RWPE2 (cell line): ENCODE data around the gene C11orf24.

Experiments
- ATAC-seq: fragments of 200-7000 bp; cut with Tn5 transposase; 3 replicates; pipeline ENCODE4 v1.9.1; 2021; ENCODE audit warnings: low read depth
- DNase-seq: peaks from one replicate; pipeline ENCODE4 v3.0.0-alpha.2; 2020; ENCODE audit warnings: low spot score
- H3K27ac ChIP-seq: fragments of 450-650 bp; 2 replicates; pipeline ENCODE4 v1.5.1; 2017; ENCODE audit warnings: mild to moderate bottlenecking; ENCODE audit not compliant: poor library complexity, severe bottlenecking
- H3K27me3 ChIP-seq: fragments of 250-450 bp; sonication (Bioruptor Pico); 2 replicates; pipeline ENCODE4 v1.5.1; 2021; ENCODE audit warnings: mild to moderate bottlenecking, moderate library complexity; ENCODE audit not compliant: insufficient read depth, poor library complexity, severe bottlenecking
- H3K36me3 ChIP-seq: fragments of 250-450 bp; sonication (Bioruptor Pico); 2 replicates; pipeline ENCODE4 v1.5.1; 2020; ENCODE audit warnings: low read depth, mild to moderate bottlenecking, moderate library complexity
- H3K4me1 ChIP-seq: fragments of 250-450 bp; sonication (Bioruptor Pico); 2 replicates; pipeline ENCODE4 v1.5.1; 2021; ENCODE audit warnings: mild to moderate bottlenecking, moderate library complexity; ENCODE audit not compliant: insufficient read depth, poor library complexity, severe bottlenecking
- H3K4me3 ChIP-seq: fragments of 250-450 bp; sonication (Bioruptor Pico); 2 replicates; pipeline ENCODE4 v1.5.1; 2021; ENCODE audit warnings: mild to moderate bottlenecking, moderate library complexity; ENCODE audit not compliant: severe bottlenecking
- H3K9me3 ChIP-seq: fragments of 250-450 bp; sonication (Bioruptor Pico); 2 replicates; pipeline ENCODE4 v1.5.1; 2021; ENCODE audit warnings: mild to moderate bottlenecking, moderate library complexity; ENCODE audit not compliant: severe bottlenecking
- TF ChIP-seq, protein P1 (sequence below): fragments of 450-650 bp; IDR thresholded peaks from one replicate; pipeline ENCODE4 v1.5.1; 2017; ENCODE audit warnings: mild to moderate bottlenecking, moderate library complexity; ENCODE audit not compliant: poor library complexity, severe bottlenecking

C11orf24 gene

DNA sequence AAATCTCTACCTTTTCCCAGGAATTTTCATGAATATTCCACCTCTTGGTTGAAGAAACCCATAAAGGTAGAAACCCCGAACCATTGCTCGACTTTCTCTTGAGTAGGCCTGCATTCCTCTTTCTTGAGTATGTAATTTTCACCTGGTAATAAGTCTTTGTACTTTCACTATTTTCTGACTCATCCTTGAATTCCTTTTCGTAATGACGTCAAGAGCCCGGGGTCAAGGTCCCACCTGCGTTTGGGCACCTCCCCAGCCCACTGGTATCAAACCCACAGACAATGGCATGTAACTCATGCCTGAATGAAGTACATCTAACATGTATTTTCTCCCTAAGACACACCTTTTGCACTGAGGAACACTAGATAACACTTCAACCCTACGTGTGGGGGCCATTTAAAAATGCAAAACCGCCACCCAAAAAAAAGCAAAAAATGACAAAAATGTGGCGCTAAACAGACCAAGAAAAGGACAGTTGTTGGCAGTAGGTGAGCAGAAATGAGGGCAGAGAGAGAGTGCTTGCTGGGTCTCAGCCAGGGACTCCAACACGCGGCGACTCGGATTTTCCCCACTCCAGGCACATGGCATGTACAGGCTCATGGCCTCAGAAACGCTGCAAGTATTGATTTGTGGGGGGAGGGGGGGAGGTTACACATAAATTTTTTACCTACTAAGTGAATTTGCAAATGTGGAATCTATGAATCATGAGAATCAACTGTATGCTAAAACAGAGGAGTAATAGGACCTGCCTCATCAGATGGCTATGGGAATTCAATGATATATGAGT lies 4.1 kb upstream of the C11orf24 start:
- Histone ChIP-seq H3K9me3 (no peaks in the 10 kb centered on the region), H3K4me1 (peaks cover 19% of the 10 kb centered on the region), H3K27me3 (no peaks in the 10 kb centered on the region), H3K27ac (peak overlapping the region; percentile 58), H3K36me3 (no peaks in the 10 kb centered on the region), H3K4me3 (no peak overlapping the region)
- peak; percentile 54 for DNase-seq
- TF ChIP-seq, protein P1, sequence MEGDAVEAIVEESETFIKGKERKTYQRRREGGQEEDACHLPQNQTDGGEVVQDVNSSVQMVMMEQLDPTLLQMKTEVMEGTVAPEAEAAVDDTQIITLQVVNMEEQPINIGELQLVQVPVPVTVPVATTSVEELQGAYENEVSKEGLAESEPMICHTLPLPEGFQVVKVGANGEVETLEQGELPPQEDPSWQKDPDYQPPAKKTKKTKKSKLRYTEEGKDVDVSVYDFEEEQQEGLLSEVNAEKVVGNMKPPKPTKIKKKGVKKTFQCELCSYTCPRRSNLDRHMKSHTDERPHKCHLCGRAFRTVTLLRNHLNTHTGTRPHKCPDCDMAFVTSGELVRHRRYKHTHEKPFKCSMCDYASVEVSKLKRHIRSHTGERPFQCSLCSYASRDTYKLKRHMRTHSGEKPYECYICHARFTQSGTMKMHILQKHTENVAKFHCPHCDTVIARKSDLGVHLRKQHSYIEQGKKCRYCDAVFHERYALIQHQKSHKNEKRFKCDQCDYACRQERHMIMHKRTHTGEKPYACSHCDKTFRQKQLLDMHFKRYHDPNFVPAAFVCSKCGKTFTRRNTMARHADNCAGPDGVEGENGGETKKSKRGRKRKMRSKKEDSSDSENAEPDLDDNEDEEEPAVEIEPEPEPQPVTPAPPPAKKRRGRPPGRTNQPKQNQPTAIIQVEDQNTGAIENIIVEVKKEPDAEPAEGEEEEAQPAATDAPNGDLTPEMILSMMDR, result no peak
- ATAC-seq, result no peak

DNA sequence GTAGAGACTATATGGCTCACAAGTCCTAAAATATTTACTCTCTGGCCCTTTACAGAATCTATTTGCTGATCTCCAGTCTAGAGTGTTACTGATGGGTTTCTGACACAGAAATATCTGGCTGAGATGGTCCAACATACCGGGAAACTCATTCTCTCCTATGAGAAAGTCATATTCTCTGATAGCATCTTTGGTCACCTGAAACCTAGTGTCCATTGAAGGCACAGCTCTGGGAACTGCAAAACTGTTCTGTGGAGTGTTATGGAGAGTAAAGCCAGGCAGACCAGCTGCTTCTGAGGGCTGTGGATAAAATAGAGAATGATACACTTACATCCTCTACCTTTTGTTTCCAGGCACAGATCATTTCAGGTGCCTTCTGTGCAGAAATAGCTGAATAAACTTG lies 2.5 kb upstream of the C11orf24 start:
- H3K27me3 ChIP-seq, result no peaks in the 10 kb centered on the region
- TF ChIP-seq, protein P1, result no peak
- no peak overlapping the region for H3K4me3 ChIP-seq
- ATAC-seq (no peak), DNase-seq (no peak)
- peaks cover 6% of the 10 kb centered on the region; the same call in 1 of the 2 replicates for H3K36me3 ChIP-seq
- H3K4me1 ChIP-seq, result peaks cover 24% of the 10 kb centered on the region
- H3K27ac ChIP-seq, result peak overlapping the region; percentile 58
- H3K9me3 ChIP-seq, result no peaks in the 10 kb centered on the region

DNA sequence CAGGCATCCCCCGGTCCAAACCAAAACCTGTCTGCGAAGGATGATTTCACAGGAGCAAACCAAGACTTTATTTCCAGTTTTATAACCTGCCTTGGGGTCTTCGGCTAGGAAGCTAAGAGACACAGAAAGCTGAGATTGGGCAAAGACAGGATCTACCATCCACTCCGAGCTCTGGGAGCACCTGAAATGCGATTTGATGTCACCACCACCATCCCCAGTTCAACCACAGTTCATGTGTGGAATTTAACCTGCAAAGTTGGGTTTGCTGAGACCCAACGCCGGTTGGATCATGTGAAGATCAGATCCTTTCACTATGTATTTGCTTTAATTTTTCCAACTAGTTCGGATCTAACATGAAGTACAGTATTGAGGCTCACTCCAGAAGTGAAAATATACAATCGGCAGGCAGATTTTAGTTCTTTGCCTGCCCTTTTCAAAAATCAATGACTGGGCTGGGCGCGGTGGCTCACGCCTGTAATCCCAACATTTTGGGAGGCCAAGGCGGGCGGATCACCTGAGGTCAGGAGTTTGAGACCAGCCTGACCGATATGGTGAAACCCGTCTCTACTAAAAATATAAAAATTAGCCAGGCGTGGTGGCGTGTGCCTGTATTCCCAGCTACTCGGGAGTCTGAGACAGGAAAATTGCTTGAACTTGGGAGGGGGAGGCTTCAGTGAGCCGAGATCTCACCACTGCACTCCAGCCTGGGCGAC lies 1.4 kb upstream of the C11orf24 start:
- no peak for DNase-seq
- peaks cover 24% of the 10 kb centered on the region for H3K4me1 ChIP-seq
- peaks cover 18% of the 10 kb centered on the region for H3K36me3 ChIP-seq
- no peaks in the 10 kb centered on the region for H3K9me3 ChIP-seq
- no peak overlapping the region for H3K4me3 ChIP-seq
- TF ChIP-seq, protein P1, result no peak
- H3K27ac ChIP-seq, result peak overlapping the region; percentile 62
- no peaks in the 10 kb centered on the region for H3K27me3 ChIP-seq
- ATAC-seq, result no peak

DNA sequence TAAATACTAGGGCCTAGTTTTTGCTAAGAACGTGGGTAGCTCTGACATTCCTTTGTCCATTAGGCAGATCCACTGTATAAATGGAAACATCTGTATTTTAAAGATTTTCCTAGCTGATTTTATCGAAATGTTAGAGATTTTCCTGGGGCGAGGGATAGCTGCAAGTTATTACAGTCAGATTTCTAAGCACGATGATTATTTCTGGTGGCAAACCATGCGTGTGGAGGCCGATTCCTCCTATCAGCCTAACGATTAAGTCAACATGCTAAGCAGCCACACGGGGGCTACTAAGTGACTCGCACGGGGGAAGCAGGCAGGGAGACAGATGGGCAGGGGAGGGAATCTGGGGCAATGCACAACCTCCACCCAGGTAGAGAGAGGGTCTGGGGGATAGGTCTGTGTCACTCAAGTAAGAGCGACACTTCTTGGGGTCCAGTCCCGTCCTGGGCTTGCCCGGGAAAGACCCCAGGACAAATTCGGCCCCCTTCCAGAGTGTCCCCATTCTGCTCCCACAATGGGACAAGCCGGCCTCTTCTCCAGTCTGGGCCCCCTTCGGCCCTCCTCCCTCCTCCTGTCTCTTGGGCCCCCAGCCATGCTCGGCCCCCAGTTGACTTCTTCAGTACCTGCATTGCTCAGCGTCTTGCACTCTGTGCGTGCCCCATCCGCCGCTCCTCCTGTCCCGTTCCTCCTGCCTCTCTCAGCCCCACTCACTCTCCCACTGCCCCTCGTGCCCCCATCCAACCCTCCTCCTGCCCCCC lies 571 bp downstream of the C11orf24 start:
- no peaks in the 10 kb centered on the region for H3K9me3 ChIP-seq
- no peak for DNase-seq
- peak; percentile 61 for ATAC-seq
- TF ChIP-seq, protein P1, result peak; percentile 62
- peaks cover 22% of the 10 kb centered on the region for H3K4me1 ChIP-seq
- peaks cover 37% of the 10 kb centered on the region for H3K36me3 ChIP-seq
- H3K4me3 ChIP-seq, result peak overlapping the region; percentile 68
- H3K27me3 ChIP-seq, result no peaks in the 10 kb centered on the region
- peak overlapping the region; percentile 62 for H3K27ac ChIP-seq
